ENCODE measurements around the gene RBBP8.

GRCh38 chr18:23021623-23022022 is 88.5 kb downstream of the RBBP8 start:
- TF ChIP-seq CTCF (IDR thresholded peaks at IDR 0.05) (no peak), EP300 (IDR thresholded peaks at IDR 0.05) (no peak), POLR2A (IDR thresholded peaks at IDR 0.05) (no peak), POLR2AphosphoS5 (IDR thresholded peaks at IDR 0.05) (no peak)

Data from upper lobe of left lung (tissue), 4 donors.